Measurements from ENCODE around the gene GABRB1.
"Not testable (repeated sequence)": the region's sequence is repeated elsewhere in the genome, so short reads cannot be mapped to it uniquely, and the experiment has no call there.

Gene GABRB1

DNA sequence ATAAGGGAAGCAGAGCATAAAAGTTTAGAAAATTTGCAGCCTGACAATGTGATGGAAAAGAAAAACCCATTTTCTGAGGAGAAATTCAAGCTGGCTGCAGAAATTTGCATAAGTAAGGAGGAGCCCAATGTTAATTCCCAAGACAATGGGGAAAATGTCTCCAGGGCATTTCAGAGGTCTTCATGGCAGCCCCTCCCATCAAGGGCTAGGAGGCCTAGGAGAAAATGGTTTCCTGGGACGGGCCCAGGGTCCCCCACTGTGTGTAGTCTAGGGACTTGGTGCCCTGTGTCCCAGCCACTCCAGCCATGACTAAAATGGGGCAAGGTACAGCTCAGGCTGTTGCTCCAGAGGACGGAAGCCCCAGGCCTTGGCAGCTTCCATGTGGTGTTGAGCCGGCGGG lies 259.5 kb downstream of the GABRB1 start:
- not testable (repeated sequence) for DNase-seq (ENCODE audit: low spot score)

- DNase-seq (ENCODE audit: low spot score) = no peak
Observed at GRCh38 chr4:47309165-47309564, 277.8 kb downstream of the GABRB1 start.

DNA sequence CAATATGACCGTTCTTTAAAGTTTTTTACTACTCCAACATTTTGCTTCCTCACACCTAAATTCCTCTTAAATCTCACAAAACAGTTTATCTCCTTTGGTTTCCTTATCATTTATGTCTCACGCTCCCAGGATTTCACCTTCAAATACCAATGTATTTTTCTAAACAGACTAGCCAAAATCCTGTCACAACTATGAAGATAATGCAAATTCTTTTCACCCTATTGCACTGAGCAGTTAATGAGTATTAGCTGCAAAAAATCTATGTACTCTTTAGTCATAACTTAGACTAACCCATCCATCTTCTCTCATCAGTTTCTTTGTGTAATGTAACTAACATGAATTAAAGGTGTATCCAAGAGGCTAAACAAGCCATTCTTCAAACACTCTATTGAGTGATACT lies 280.8 kb downstream of the GABRB1 start:
- no peak for DNase-seq (ENCODE audit: low spot score)

DNA sequence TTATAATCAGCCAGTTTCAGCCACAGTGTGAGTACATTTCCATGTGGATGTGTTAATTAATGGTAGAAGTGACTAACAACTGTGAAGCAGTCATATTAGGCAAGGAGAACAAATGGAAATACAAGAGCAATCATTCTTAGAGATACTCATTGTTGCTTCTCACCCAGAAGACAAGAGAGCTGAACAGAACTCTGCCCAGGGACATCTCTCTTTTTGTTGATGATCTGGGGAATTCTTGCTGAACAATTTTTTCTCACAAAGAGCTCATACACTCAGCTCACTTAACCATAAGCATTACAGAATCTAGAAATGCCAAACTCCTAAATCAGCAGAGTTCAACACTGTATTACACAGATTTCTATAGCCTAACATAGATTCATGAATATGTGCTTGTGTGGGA lies 282.0 kb downstream of the GABRB1 start:
- no peak for DNase-seq (ENCODE audit: low spot score)

GRCh38 chr4:47315346-47315745 lies 284.0 kb downstream of the GABRB1 start:
- no peak for DNase-seq (ENCODE audit: low spot score)

DNA sequence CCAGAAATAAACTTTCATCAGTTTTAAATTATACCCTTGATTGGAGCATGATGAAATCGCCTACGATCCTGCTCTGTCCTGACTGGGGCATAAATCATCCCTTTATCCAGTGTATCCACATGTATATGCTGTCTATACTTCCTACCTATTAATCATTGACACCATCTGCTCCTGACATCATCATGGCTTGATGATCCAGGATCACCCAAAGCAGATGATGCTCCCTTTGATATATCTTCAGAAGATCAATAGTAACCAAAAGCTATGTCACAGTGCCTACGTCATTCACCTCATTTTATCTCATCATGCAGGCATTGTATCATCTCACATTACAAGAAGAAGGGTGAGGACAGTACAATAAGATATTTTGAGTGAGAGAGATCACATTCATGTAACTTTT lies 294.7 kb downstream of the GABRB1 start:
- DNase-seq (ENCODE audit: low spot score) = no peak

- no peak for DNase-seq (ENCODE audit: low spot score)
Observed at GRCh38 chr4:47330866-47331265, 299.5 kb downstream of the GABRB1 start.

DNA sequence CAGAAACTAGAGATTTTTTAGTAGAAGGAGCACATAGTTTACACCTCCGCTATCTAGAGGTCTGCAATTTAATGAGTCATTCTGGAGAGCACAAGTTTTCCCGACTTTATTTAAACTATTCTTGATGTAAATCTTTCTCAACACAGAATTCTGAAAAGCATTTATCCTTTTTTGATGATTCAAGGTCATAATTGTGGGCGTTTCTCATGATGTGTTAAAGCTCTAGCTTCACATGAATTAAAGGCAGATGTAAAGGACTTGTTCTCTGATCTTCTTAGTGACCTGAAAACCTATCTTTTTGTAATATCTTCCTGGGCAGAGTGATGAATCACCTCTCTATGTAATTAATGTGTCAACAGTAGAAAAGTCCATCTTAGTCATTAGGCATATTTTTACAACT lies 303.3 kb downstream of the GABRB1 start:
- no peak for DNase-seq (ENCODE audit: low spot score)

GRCh38 chr4:47337893-47338292 lies 306.5 kb downstream of the GABRB1 start:
- DNase-seq (ENCODE audit: low spot score) = no peak

DNA sequence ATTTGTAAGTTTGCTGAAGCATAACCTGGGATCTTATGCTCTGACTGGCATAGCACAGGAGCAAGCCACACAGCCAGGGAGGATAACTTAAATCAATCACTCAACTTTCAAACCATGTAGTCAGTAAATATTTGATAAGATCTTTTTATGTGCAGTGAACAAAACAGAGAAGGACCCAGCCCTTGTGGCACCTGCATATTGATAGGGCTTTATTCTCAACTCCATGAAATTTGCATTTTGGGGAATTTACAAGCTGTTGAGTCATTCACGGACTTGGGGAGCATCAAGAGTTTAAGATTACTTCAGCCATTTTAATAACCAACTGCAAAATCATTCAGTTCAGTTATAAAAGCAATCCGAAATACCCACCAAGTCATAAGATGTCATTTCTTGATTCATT lies 309.5 kb downstream of the GABRB1 start:
- DNase-seq (ENCODE audit: low spot score) = no peak

DNA sequence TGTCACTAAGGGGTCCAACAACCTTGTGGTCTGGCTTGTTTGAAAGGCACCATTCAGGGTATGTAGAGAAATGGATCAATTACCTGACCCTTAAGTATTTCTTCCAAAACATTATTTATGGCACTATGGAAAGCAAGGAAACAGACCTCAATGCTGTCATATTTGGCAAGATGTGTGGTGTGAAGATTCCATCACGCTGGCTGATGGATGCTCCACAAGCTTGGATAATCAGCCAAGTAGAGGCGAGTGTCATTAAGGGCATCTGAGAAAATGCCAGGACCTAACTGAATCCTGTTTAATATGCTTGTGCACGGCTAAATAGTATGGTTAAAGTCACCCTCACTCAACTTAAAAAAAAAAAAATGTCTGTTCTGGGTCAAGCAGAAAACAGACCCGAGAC lies 311.4 kb downstream of the GABRB1 start:
- no peak for DNase-seq (ENCODE audit: low spot score)

- DNase-seq (ENCODE audit: low spot score) = no peak
Observed at GRCh38 chr4:47349326-47349725, 318.0 kb downstream of the GABRB1 start.

DNA sequence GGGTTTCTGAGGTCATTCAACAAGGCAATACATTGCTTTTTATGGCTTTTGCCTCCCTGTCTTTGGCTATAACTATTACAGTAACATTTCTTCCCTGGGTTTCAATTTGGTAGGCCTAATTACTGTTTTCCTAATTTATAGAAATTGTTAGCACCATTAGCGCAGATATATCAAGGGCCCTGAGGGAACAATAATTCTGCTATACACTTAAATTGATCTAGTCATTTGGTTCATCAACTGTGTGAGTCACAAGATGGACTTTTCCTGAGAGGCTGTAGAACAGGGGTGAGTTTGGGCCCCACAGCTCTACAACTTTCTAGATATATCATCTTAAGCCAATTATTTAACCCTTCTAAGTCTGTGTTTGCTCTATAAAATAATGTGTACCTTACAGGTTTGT lies 324.2 kb downstream of the GABRB1 start:
- no peak for DNase-seq (ENCODE audit: low spot score)

DNA sequence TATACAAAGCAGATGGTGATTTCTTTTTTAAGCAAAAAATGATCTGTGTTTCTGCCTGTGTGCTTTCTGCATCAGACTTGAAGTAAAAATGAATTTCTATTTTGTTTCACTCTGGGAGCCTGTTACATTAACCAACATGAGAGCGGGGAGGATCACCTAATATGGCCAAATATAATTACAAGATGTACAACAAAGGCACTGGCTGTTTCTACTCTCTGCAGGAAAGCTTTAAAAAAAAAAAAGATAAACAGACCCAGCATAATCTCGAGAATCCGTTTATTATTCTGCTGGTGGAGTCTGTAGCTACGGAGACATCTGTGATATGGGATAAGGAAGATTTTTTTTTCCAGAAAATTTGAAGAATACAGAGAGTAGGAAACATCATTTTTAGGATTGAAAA lies 328.5 kb downstream of the GABRB1 start:
- no peak for DNase-seq (ENCODE audit: low spot score)

DNA sequence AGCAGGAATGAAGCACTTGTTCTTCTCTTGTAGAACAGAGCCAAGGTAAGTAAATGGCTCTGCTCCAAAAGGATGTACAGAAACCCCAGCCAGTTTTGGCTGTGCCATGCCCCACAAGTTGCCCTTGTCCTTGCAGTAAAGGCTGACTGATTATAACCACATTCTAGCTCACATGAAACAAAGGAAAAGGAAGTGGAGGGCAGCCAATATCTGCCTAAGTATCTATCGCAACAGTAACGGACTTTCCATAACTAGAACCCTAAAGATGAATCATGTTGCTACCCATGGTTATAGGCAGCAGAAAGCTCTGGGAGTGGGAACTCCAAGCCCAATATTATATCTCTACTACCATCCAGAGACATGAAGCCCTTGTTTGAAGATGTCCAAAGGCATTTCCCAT lies 336.4 kb downstream of the GABRB1 start:
- no peak for DNase-seq (ENCODE audit: low spot score)

DNA sequence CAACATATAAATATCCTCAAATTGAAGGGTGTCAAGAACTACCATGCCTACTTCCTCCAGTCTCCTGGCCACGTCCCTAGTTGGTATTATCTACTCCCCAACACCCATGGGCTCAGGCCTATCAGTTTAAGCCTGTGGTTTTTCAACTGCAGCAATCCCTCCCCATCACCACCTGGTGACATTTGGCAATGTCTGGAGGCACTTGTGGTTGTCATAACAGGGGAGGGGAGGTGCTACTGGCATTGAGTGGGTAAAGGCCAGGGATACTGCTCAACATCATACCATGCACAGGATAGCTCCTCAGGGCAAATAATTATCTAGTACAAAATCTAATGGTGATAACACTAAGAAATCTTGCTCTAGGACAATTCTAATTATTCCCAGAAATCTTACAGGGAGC lies 336.8 kb downstream of the GABRB1 start:
- DNase-seq (ENCODE audit: low spot score) = no peak

DNA sequence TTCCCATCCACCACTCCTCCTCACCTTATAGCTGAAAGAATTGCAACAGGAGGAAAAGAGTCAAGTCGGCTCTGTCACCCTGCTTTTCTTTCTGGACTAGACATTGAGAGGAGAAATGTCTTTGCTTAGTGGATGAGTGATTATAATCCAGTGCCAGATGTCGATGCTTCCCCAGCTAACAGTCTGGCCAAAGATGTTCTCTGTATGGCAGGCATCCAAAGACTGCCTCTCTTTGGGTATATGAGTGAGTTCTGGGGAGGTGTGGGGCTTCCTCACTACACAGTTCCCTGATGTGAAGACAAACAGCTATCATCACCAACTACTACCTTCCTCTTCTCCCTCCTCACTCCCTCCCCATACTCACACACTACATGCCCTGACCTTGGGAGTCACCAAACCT lies 341.2 kb downstream of the GABRB1 start:
- no peak for DNase-seq (ENCODE audit: low spot score)

DNA sequence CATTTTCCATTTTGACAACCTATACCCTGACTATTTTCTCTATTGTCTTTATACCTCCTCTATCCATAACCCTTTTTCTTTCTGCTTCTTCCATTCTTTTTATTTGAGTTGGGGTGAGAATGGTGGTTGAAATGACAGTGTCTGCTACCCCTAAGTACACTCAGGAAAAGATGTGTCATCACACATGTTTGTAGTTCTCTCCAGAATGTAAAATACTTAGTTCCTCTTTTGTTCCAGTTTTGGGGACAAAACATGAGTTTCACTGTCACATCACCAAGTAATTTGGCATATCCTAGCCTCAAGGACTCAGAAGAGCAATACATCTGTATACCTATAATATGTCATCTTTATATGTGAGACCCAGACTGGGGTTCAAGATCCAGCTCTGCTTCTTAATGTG lies 341.8 kb downstream of the GABRB1 start:
- no peak for DNase-seq (ENCODE audit: low spot score)

DNA sequence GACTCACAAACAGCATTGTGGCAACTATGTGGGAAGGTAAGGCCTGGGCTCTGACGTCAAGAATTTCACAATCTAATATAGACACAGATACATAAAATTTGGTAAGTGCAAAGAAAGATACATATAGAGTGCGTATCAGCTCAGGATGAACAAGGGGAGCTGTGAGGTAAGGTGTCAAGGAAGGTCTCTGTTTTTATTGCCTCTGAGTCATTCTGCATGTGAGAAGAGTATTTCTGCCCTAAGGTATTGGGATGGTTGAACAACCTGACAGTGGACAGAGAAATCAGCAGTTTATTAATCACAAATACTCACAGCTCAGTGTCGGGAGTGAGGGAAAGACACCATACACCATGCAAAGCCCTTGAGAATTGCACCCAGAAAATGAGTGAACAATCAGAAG lies 342.3 kb downstream of the GABRB1 start:
- no peak for DNase-seq (ENCODE audit: low spot score)

- no peak for DNase-seq (ENCODE audit: low spot score)
Observed at GRCh38 chr4:47374477-47374876, 343.1 kb downstream of the GABRB1 start.

DNA sequence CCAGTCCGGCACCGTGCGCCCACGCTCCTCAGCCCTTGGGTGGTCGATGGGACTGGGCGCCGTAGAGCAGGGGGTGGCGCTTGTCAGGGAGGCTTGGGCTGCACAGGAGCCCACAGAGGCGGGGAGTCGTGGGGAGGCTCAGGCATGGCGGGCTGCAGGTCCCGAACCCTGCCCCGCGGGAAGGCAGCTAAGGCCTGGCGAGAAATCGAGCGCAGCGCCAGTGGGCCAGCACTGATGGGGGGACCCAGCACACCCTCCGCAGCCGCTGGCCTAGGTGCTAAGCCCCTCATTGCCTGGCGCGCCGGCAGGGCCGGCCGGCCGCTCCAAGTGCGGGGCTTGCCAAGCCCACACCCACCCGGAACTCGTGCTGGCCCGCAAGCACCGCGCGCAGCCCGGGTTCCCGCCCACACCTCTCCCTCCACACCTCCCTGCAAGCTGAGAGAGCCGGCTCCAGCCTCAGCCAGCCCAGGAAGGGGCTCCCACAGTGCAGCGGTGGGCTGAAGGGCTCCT lies 346.7 kb downstream of the GABRB1 start:
- DNase-seq (ENCODE audit: low spot score) = not testable (repeated sequence)

DNA sequence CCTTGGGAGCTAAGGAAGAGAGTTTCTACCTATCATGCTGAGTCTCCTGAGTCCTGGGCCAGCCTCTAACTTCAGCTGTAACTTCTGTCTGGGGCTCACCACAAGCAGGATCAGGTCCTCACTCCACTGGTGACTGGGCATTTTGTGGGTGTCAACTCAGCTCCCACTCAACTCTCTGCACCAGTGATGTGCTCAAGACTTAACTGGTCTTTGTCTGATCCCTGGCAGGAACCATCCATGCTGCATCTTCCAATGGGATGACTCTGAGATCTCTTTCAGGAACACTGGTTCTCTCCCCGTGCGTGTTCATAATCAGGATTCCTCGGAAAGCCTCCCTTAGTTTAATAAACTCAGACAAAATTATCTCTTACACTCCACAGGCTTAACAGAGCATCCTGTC lies 349.8 kb downstream of the GABRB1 start:
- DNase-seq (ENCODE audit: low spot score) = no peak

DNA sequence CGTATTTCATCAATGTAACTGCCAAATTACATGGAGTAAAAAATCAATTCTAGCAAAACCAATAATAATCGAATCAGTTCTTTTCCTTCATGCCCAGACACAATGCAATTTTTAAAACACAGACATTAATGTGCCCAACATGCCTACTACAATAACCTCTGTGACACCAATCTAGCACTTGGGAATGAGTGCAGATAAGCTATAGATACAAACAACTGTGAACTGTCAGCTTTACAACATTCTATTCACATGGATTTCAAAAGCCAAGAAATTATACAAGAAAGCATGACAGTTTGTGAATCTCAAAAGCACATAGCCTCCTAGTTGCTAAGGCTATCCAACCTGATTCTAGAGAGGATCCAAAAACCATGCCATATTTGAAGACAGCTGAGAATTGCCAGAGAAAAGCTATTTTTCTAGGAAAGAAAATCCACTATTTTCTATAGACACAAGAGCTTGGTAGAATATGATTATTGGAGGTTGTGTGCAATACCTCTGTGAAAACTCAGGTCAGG lies 351.5 kb downstream of the GABRB1 start:
- no peak for DNase-seq (ENCODE audit: low spot score)

- peak; percentile 48 for DNase-seq (ENCODE audit: low spot score)
Observed at GRCh38 chr4:47383829-47384427, 352.6 kb downstream of the GABRB1 start.
